Kidney epithelial cell (primary cell): ENCODE results near the gene ERN1. TPM values are rescaled to one million over a fixed set of nuclear protein-coding genes. Genes with fewer than 3 reads are reported as not detected.
A peak's percentile ranks its signal among the peaks of the same experiment; 100 is the strongest.

Experiments used
- DNase-seq: peaks from one replicate; pipeline ENCODE4 v3.0.0-alpha.2; 2010; ENCODE audit warnings: low read depth
- H3K27me3 ChIP-seq: 2 replicates; pipeline ENCODE4 v1.6.0; 2011; ENCODE audit warnings: low read length; ENCODE audit not compliant: control insufficient read depth, insufficient read depth
- H3K36me3 ChIP-seq: 2 replicates; pipeline ENCODE4 v1.5.1; 2011; ENCODE audit warnings: low read length; ENCODE audit not compliant: control insufficient read depth, insufficient read depth
- H3K4me3 ChIP-seq: 2 replicates; pipeline ENCODE4 v1.5.1; 2011; ENCODE audit warnings: low read depth, mild to moderate bottlenecking, control low read depth, low read length
- CTCF ChIP-seq: IDR thresholded peaks from 2 replicates; pipeline ENCODE4 v1.5.1; 2011; ENCODE audit warnings: mild to moderate bottlenecking, moderate library complexity, low read length, control low read depth, inconsistent platforms; ENCODE audit not compliant: insufficient read depth, poor library complexity, severe bottlenecking
- total RNA-seq: library from RNA; depleted of rRNA; stranded (reverse); fragments of >200 nt; gene quantifications from 2 replicates; pipeline ENCODE4 v1.2.3, GENCODE V29; 2015

Gene ERN1
- total RNA-seq, 1 donor from 2014 or later, result 19.6 TPM

GRCh38 chr17:64028874-64029464 is 101.0 kb downstream of the ERN1 start:
- peak; percentile 81 for TF ChIP-seq CTCF
- Histone ChIP-seq H3K36me3 (no peaks in the 10 kb centered on the region), H3K27me3 (no peaks in the 10 kb centered on the region), H3K4me3 (no peak overlapping the region)
- DNase-seq, result no peak

GRCh38 chr17:64025732-64026294 is 104.1 kb downstream of the ERN1 start:
- peak; percentile 98 for TF ChIP-seq CTCF
- Histone ChIP-seq H3K36me3 (no peaks in the 10 kb centered on the region), H3K4me3 (no peak overlapping the region), H3K27me3 (no peaks in the 10 kb centered on the region)
- DNase-seq, result peak; percentile 16

- no peak for TF ChIP-seq CTCF
- no peak for DNase-seq
- H3K27me3 ChIP-seq, result no peaks in the 10 kb centered on the region
- no peaks in the 10 kb centered on the region for H3K36me3 ChIP-seq
- no peak overlapping the region for H3K4me3 ChIP-seq
Measured at GRCh38 chr17:64024781-64025731, 104.9 kb downstream of the ERN1 start.

- H3K36me3 ChIP-seq, result no peaks in the 10 kb centered on the region
- no peak for TF ChIP-seq CTCF
- H3K27me3 ChIP-seq, result no peaks in the 10 kb centered on the region
- H3K4me3 ChIP-seq, result no peak overlapping the region
- DNase-seq, result no peak
Measured at GRCh38 chr17:64024215-64024654, 105.7 kb downstream of the ERN1 start.

- Histone ChIP-seq H3K27me3 (no peaks in the 10 kb centered on the region), H3K4me3 (no peak overlapping the region), H3K36me3 (no peaks in the 10 kb centered on the region)
- no peak for TF ChIP-seq CTCF
- DNase-seq, result no peak
Measured at GRCh38 chr17:64022611-64023063, 107.3 kb downstream of the ERN1 start.
